GM23338 (cell line): Measurements from ENCODE around the gene TRIM8. TPM values are rescaled to one million over a fixed set of nuclear protein-coding genes. Genes with fewer than 3 reads are reported as not detected.

Experiments used
- ATAC-seq: fragments of 200-7000 bp; cut with Tn5 transposase; 3 replicates; pipeline ENCODE4 v1.9.1; 2020
- DNase-seq: peaks from one replicate; pipeline ENCODE4 v3.0.0-alpha.2; 2015; ENCODE audit warnings: low spot score
- H2AFZ ChIP-seq: fragments of 200-600 bp; sonication (generic); 2 replicates; pipeline ENCODE4 v1.8.0; 2016; ENCODE audit warnings: antibody characterized with exemption, mild to moderate bottlenecking, moderate library complexity
- H3F3A ChIP-seq: fragments of 200-600 bp; sonication (generic); replicated peaks from 2 replicates; pipeline ENCODE4 v1.8.0; 2017; ENCODE audit warnings: antibody characterized with exemption, mixed run types, low read depth
- H3K27ac ChIP-seq: fragments of 200-600 bp; sonication (generic); 2 replicates; pipeline ENCODE4 v1.6.1; 2016; ENCODE audit warnings: low read depth
- H3K27me3 ChIP-seq: fragments of 200-600 bp; sonication (generic); 2 replicates; pipeline ENCODE4 v1.8.0; 2016; ENCODE audit warnings: mild to moderate bottlenecking, mixed run types, moderate library complexity; ENCODE audit not compliant: insufficient read depth
- H3K36me3 ChIP-seq: fragments of 200-600 bp; sonication (generic); 2 replicates; pipeline ENCODE4 v1.8.0; 2016; ENCODE audit warnings: mild to moderate bottlenecking; ENCODE audit not compliant: insufficient read depth
- H3K4me1 ChIP-seq: fragments of 200-600 bp; sonication (generic); 2 replicates; pipeline ENCODE4 v1.8.0; 2016; ENCODE audit warnings: mild to moderate bottlenecking, moderate library complexity; ENCODE audit not compliant: insufficient read depth
- H3K4me2 ChIP-seq: fragments of 200-600 bp; sonication (generic); 2 replicates; pipeline ENCODE4 v1.7.1; 2017; ENCODE audit warnings: mixed run types
- H3K4me3 ChIP-seq: fragments of 200-600 bp; sonication (generic); 2 replicates; pipeline ENCODE4 v1.6.1; 2016; ENCODE audit warnings: mixed run types
- H3K79me2 ChIP-seq: fragments of 200-600 bp; sonication (generic); replicated peaks from 2 replicates; pipeline ENCODE4 v1.8.0; 2017; ENCODE audit warnings: mild to moderate bottlenecking; ENCODE audit not compliant: insufficient read depth
- H3K9me2 ChIP-seq: fragments of 200-600 bp; sonication (generic); 2 replicates; pipeline ENCODE4 v1.8.0; 2017; ENCODE audit not compliant: insufficient read depth
- H4K20me1 ChIP-seq: fragments of 200-600 bp; sonication (generic); replicated peaks from 2 replicates; pipeline ENCODE4 v1.8.0; 2017; ENCODE audit warnings: mild to moderate bottlenecking; ENCODE audit not compliant: insufficient read depth
- H3K27ac Mint-ChIP-seq: 2 replicates; pipeline ENCODE4 v1.8.0; 2020; ENCODE audit warnings: inconsistent platforms, mild to moderate bottlenecking, moderate library complexity, mixed read lengths
- H3K27me3 Mint-ChIP-seq: 3 replicates; pipeline ENCODE4 v1.8.0; 2022; ENCODE audit warnings: low read depth, mild to moderate bottlenecking, moderate library complexity, mixed read lengths, inconsistent platforms; ENCODE audit not compliant: insufficient read depth, poor library complexity
- H3K36me3 Mint-ChIP-seq: 3 replicates; pipeline ENCODE4 v1.8.0; 2021; ENCODE audit warnings: low read depth, mild to moderate bottlenecking, inconsistent platforms, moderate library complexity, mixed read lengths
- H3K4me1 Mint-ChIP-seq: 3 replicates; pipeline ENCODE4 v1.8.0; 2020; ENCODE audit warnings: mild to moderate bottlenecking, inconsistent platforms, mixed read lengths
- H3K4me3 Mint-ChIP-seq: 3 replicates; pipeline ENCODE4 v1.8.0; 2021; ENCODE audit warnings: moderate library complexity, mild to moderate bottlenecking, inconsistent platforms, mixed read lengths
- H3K9me3 Mint-ChIP-seq: 3 replicates; pipeline ENCODE4 v1.8.0; 2020; ENCODE audit warnings: moderate library complexity, mild to moderate bottlenecking, inconsistent platforms, mixed read lengths
- CREB1 ChIP-seq: fragments of 250-450 bp; sonication (Bioruptor Pico); IDR thresholded peaks from 2 replicates; pipeline ENCODE4 v1.5.0; 2020; ENCODE audit warnings: low read depth, mild to moderate bottlenecking, moderate library complexity
- CTCF ChIP-seq, 2 experiments: fragments of 200-600 bp in 1 of 2; sonication (generic) in 1 of 2; conservative IDR thresholded peaks; 2 replicates each; pipeline versions ENCODE4 v1.5.1 to v1.6.1; 2016 to 2017; ENCODE audit warnings: antibody characterized with exemption in 2 of 2, low read depth in 2 of 2, mild to moderate bottlenecking in 2 of 2, moderate library complexity in 1 of 2
- ETS1 ChIP-seq: IDR thresholded peaks from 2 replicates; pipeline ENCODE4 v1.6.1; 2016; ENCODE audit warnings: antibody characterized with exemption
- EZH2 ChIP-seq: fragments of 200-600 bp; sonication (generic); IDR thresholded peaks from one replicate; pipeline ENCODE4 v1.8.0; 2017; ENCODE audit warnings: antibody characterized with exemption, mild to moderate bottlenecking, low read depth; ENCODE audit not compliant: unreplicated experiment
- EZH2phosphoT487 ChIP-seq: fragments of 200-600 bp; sonication (generic); IDR thresholded peaks from one replicate; pipeline ENCODE4 v1.8.1; 2018; ENCODE audit warnings: antibody characterized with exemption; ENCODE audit not compliant: unreplicated experiment
- JUNB ChIP-seq: IDR thresholded peaks from one replicate; pipeline ENCODE4 v1.6.1; 2016; ENCODE audit warnings: antibody characterized with exemption; ENCODE audit not compliant: unreplicated experiment
- NANOG ChIP-seq: IDR thresholded peaks from 2 replicates; pipeline ENCODE4 v1.6.1; 2016; ENCODE audit warnings: antibody characterized with exemption, borderline replicate concordance
- POLR2AphosphoS5 ChIP-seq: IDR thresholded peaks from 2 replicates; pipeline ENCODE4 v1.6.1; 2016; ENCODE audit warnings: antibody characterized with exemption, low read depth
- REST ChIP-seq: IDR thresholded peaks from one replicate; pipeline ENCODE4 v1.6.1; 2018; ENCODE audit warnings: antibody characterized with exemption; ENCODE audit not compliant: unreplicated experiment
- STAT1 ChIP-seq: IDR thresholded peaks from one replicate; pipeline ENCODE4 v1.6.1; 2016; ENCODE audit warnings: antibody characterized with exemption; ENCODE audit not compliant: unreplicated experiment
- ZNF114 ChIP-seq: fragments of 250-450 bp; sonication (Bioruptor Pico); IDR thresholded peaks from 2 replicates; pipeline ENCODE4 v1.5.0; 2020; ENCODE audit warnings: mild to moderate bottlenecking, moderate library complexity
- ZNF331 ChIP-seq: fragments of 250-450 bp; sonication (Bioruptor Pico); IDR thresholded peaks from 2 replicates; pipeline ENCODE4 v1.5.0; 2020; ENCODE audit warnings: low read depth, mild to moderate bottlenecking, moderate library complexity
- ZNF462 ChIP-seq: fragments of 250-450 bp; sonication (Bioruptor Pico); IDR thresholded peaks from 2 replicates; pipeline ENCODE4 v1.5.0; 2020; ENCODE audit warnings: mild to moderate bottlenecking, moderate library complexity
- polyA plus RNA-seq: library from polyadenylated mRNA; unstranded; fragments of >200 nt; fragmentation: Nextera tagmentation; extraction: Ambion mirVana; gene quantifications from 2 replicates; pipeline ENCODE4 v1.2.1, GENCODE V29; 2016
- total RNA-seq: library from RNA; depleted of rRNA; stranded (reverse); fragments of >200 nt; shearing (Covaris generic); gene quantifications from 2 replicates; pipeline ENCODE4 v1.2.3, GENCODE V29; 2014

The TRIM8 gene
- total and polyA plus RNA-seq, 2 experiments from 2014 or later = 15.1 to 36.7 TPM

GRCh38 chr10:102645388-102645740 is 1.1 kb downstream of the TRIM8 start:
- H4K20me1 ChIP-seq = peaks cover 13% of the 10 kb centered on the region; the same call in 1 of the 2 replicates
- peak; percentile 63 for DNase-seq
- H3K9me2 ChIP-seq = no peaks in the 10 kb centered on the region
- ATAC-seq = peak; percentile 0; the same call in 2 of the 3 replicates
- peak overlapping the region; percentile 47 for H2AFZ ChIP-seq
- no peaks in the 10 kb centered on the region for H3K9me3 Mint-ChIP-seq
- H3K79me2 ChIP-seq = peaks cover 51% of the 10 kb centered on the region
- H3K4me1 ChIP-seq = peaks cover 28% of the 10 kb centered on the region
- H3K4me1 Mint-ChIP-seq = peaks cover 37% of the 10 kb centered on the region
- peak overlapping the region; percentile 95 for H3K4me3 Mint-ChIP-seq
- TF ChIP-seq ZNF331 (no peak), POLR2AphosphoS5 (no peak), CTCF (conservative IDR thresholded peaks at IDR 0.05; ENCODE audit: low read depth in 2 of 2) (no peak), ZNF114 (CRISPR knock-in tag) (no peak), NANOG (no peak), CREB1 (CRISPR knock-in tag) (no peak), ZNF462 (CRISPR knock-in tag) (no peak), STAT1 (no peak), ETS1 (no peak; the same call in 1 of the 2 replicates), EZH2 (no peak), REST (no peak), EZH2phosphoT487 (no peak), JUNB (no peak)
- H3K27me3 Mint-ChIP-seq = peaks cover 25% of the 10 kb centered on the region
- peak overlapping the region; percentile 69; the same call in 1 of the 2 replicates for H3K27ac ChIP-seq
- H3K27ac Mint-ChIP-seq = no peak overlapping the region; the same call in 1 of the 2 replicates
- peak overlapping the region; percentile 95 for H3K4me2 ChIP-seq
- H3F3A ChIP-seq = peaks cover 11% of the 10 kb centered on the region; the same call in 1 of the 2 replicates
- H3K27me3 ChIP-seq = 0 out of 2 replicates have a peak, but pooled peaks cover 3% of the 10 kb centered on the region
- no peaks in the 10 kb centered on the region; the same call in 2 of the 3 replicates for H3K36me3 Mint-ChIP-seq
- H3K4me3 ChIP-seq = peak overlapping the region; percentile 86
- no peaks in the 10 kb centered on the region for H3K36me3 ChIP-seq
